DLD1 (cell line): ENCODE measurements around the gene MYDGF.
"Not testable (repeated sequence)": the region's sequence is repeated elsewhere in the genome, so short reads cannot be mapped to it uniquely, and the experiment has no call there.

Source experiments
- in situ Hi-C: cut with HindIII; loops from 2 replicates; pipeline ENCODE4 v1.10.0; 2017; ENCODE audit warnings: low sequenced_read_pairs

MYDGF gene

GRCh38 chr19:4669723-4670480 lies at the start of gene MYDGF:
TSS of gene MYDGF (minus strand) at chr19:4670342. CDS start at chr19:4670334, 8 bp downstream.
- in situ Hi-C loops: no loop called here

GRCh38 chr19:4719499-4719866 lies 49.3 kb upstream of the MYDGF start:
- in situ Hi-C loops: no loop called here

DNA sequence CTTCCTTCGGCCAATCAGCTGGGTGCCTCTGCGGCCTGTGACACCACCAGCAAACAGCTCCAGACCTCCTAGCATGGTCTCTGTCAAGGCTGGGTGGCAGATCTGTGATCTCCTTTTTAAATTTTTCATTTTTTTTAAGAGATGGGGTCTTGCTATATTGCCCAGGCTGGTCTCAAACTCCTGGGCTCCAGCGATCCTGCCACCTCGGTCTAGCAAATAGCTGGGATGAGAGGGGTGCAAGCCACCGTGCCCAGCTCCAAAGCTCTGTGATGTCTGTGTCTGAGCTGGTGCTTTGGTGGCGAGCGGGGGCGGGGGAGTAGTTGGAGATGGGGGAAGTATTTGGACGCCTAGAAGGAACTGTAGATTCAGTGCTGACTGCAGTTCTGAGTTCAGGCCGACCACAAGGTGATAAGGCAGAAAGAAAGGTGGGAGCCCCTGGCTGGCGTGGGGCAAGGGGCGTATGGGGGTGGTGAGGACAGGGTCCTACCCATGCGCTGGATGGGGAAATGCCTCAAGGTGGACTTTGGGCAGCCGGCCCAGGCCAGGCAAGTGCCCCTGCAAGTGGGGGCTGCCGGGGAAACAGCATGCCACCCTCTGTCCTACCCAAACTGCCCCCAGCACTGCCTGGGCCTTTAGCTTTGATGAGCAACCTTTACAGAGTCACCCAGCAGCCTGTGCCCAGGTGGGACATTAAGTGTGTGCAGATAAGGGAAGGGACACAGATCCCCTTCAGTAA lies 48.0 kb upstream of the MYDGF start:
- in situ Hi-C loops: no loop called here

GRCh38 chr19:4717191-4717965 lies 47.2 kb upstream of the MYDGF start:
- in situ Hi-C loops: no loop called here

GRCh38 chr19:4715529-4716221 lies 45.5 kb upstream of the MYDGF start:
- in situ Hi-C loops: no loop called here

DNA sequence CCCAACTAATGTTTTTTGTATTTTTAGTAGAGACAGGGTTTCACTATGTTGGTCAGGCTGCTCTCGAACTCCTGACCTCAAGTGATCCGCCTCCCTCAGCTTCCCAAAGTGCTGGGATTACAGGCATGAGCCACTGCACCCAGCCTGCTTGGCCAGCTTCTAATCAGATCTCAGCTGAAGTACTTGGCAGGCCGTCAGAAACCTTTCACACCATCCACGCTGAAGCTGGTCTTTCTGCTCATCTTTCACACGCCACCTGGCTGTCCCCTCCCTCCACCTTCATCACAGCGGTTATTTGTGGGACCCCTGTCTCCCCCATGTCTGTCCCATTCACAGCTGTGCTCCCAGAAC lies 45.0 kb upstream of the MYDGF start:
- in situ Hi-C loops: not testable (repeated sequence)

- in situ Hi-C loops: no loop called here
These were observed 43.9 kb upstream of the MYDGF start for GRCh38 chr19:4714016-4714415.

GRCh38 chr19:4713384-4713951 lies 43.3 kb upstream of the MYDGF start:
- in situ Hi-C loops: no loop called here

DNA sequence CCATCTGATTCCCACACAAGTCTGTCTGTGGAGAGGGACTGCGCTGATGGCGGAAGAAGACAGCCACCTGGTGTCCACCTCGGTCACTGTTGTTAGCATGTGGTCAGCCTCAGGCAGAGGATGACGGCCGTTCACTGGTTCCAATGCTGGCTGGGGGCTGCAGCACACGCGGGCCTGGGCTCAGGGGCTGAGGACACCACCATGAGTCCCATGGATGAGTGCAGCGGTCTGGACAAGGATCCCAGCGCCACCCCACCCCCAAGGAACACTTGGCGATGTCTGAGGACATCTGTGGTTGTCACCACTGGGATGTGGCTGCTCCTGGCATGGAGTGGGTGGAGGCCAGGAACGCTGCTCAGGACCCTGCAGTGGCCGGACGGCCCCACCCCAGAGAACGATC lies 42.6 kb upstream of the MYDGF start:
- in situ Hi-C loops: no loop called here

DNA sequence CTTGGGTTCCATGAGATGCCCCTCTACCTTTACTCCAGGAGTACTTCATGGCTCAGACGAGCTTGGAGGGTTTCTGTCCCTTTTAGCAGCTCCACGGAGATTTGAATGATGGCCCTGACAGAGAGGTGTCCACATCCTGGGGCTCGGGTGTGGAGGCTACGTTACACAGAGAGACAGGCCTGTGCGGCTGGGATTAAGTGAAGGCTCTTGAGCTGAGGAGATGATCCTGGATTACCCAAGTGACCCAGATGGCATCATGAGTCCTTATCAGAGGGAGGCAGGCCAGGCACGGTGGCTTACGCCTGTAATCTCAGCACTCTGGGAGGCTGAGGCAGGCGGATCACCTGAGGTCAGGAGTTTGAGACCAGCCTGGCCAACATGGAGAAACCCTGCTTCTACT lies 41.1 kb upstream of the MYDGF start:
- in situ Hi-C loops: no loop called here

DNA sequence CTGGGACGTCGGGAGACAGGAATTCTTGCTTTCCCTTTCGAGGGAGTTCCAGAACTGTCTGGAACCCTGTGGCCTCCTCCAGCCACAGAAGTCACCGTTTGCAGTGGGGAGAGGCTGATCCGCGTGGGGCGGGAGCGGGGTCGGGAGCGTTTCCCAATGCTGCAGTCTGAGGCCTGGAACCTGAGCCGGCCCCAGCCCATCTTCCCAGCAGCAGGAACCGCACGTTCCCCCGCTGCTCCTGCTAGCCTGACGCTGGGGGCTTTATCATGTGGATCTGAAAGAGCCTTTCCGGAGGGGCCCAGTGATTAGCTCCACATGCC lies 40.1 kb upstream of the MYDGF start:
- in situ Hi-C loops: no loop called here

- in situ Hi-C loops: no loop called here
These were observed 39.5 kb upstream of the MYDGF start for GRCh38 chr19:4709440-4710280.

- in situ Hi-C loops: no loop called here
These were observed 38.0 kb upstream of the MYDGF start for GRCh38 chr19:4707956-4708650.

- in situ Hi-C loops: no loop called here
These were observed 37.2 kb upstream of the MYDGF start for GRCh38 chr19:4707322-4707721.

DNA sequence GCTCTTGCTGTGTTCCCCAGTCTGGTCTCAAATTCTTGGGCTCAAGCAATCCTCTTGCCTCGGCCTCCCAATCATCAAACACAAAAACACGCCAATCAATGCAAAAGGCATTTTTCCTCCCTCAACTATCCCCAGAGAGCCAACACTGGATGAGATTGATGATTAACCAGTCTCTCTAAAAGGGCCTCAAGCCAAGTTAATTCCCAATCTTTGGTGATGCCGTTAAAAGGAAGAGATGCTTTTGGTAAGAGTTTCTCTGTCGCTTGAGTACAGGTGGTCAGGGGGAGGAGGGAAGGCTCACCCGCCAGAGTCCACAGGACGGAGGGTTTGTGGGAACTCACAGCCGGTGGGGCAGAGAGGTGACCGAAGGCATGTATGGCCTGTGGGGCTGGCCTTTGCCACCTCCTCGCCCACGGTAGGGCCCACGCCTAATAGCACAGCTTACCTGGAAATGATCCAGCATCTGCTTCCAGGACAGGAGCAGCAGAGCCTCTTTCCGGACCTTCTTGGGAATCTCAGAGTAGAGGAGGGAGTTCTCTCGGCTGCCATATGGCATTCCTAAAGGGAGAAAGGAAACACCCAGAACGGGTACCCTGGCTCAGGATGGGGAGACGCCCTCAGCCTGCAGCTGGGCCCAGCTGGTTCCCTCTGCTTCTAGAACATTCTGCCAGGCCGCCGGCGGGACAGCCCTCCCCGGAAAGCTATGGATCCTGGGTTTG lies 35.4 kb upstream of the MYDGF start:
- in situ Hi-C loops: no loop called here

- in situ Hi-C loops: no loop called here
These were observed 34.2 kb upstream of the MYDGF start for GRCh38 chr19:4704317-4704673.

- in situ Hi-C loops: no loop called here
These were observed 33.7 kb upstream of the MYDGF start for GRCh38 chr19:4703671-4704316.

DNA sequence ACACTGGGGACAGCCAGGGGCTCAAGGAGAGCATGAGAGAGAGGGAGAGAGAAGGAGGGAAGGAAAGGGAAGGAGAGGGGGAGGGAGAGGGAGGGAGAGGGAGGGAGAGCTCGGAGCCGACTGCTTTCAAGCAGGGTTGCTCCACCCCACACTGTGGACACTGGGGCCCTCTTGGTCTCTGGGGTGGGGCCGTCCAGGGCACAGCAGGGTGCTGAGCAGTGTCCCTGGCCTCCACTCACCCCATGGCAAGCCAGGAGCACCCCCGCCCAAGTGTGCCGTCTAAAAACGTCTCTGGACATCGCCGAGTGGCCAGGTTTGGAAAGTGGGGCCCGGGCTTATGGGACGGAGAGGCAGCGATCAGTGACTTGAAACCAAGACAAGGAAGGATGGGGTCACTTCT lies 32.6 kb upstream of the MYDGF start:
- in situ Hi-C loops: no loop called here

- in situ Hi-C loops: no loop called here
These were observed 31.4 kb upstream of the MYDGF start for GRCh38 chr19:4701557-4701956.
